ENCODE data around the gene IFNAR2. TPM values are rescaled to one million over a fixed set of nuclear protein-coding genes. Genes with fewer than 3 reads are reported as not detected.
"Not testable (repeated sequence)": the region's sequence is repeated elsewhere in the genome, so short reads cannot be mapped to it uniquely, and the experiment has no call there.

The IFNAR2 gene
- total and polyA plus RNA-seq, 12 donors = 3.3 to 29.7 (median 14.5) TPM

- Histone ChIP-seq H3K27ac (no peak overlapping the region), H3K9me3 (replicated peaks in 1 of 3) (no peaks in the 10 kb centered on the region), H3K4me3 (no peak overlapping the region), H3K4me1 (replicated peaks in 1 of 2) (peaks cover 0 to 13% of the 10 kb centered on the region in 2 donors), H3K27me3 (no peaks in the 10 kb centered on the region), H3K36me3 (replicated peaks in 1 of 2) (peaks cover 0 to 20% of the 10 kb centered on the region in 2 donors)
- no peak for DNase-seq
- TF ChIP-seq POLR2A (IDR thresholded peaks at IDR 0.05) = no peak
- no peak for TF ChIP-seq CTCF (IDR thresholded peaks at IDR 0.05)
- intact Hi-C loops (cut with DNase I) = no loop called here
- WGBS, 4 donors = 88 to 100% (median 94%) methylated on average over 2 of the region's 2 CpGs
Measured at GRCh38 chr21:33241846-33242245, 12.1 kb downstream of the IFNAR2 start.

GRCh38 chr21:33242846-33243245 lies 13.1 kb downstream of the IFNAR2 start:
- H3K4me1 ChIP-seq (replicated peaks in 1 of 2) = peaks cover 0 to 13% of the 10 kb centered on the region in 2 donors
- intact Hi-C loops (cut with DNase I); H3K27ac ChIP-seq; DNase-seq; H3K9me3 ChIP-seq (replicated peaks in 1 of 3); H3K4me3 ChIP-seq; H3K27me3 ChIP-seq: not testable (repeated sequence)
- 95 to 98% (median 96%) methylated on average over 8 of the region's 8 CpGs for WGBS, 4 donors
- peaks cover 0 to 30% of the 10 kb centered on the region in 2 donors for H3K36me3 ChIP-seq (replicated peaks in 1 of 2)

GRCh38 chr21:33244082-33244778 lies 14.5 kb downstream of the IFNAR2 start:
- no peaks in the 10 kb centered on the region for H3K9me3 ChIP-seq (replicated peaks in 1 of 3)
- WGBS, 4 donors = 62 to 73% (median 68%) methylated on average over 6 of the region's 6 CpGs
- H3K27ac ChIP-seq = peak overlapping the region in 1 of 5 donors; percentile 34
- no peak for DNase-seq
- TF ChIP-seq POLR2A (IDR thresholded peaks at IDR 0.05) = no peak
- no peak for TF ChIP-seq CTCF (IDR thresholded peaks at IDR 0.05)
- intact Hi-C loops (cut with DNase I) = no loop called here
- H3K4me3 ChIP-seq = no peak overlapping the region
- H3K27me3 ChIP-seq = no peaks in the 10 kb centered on the region
- peaks cover 0 to 42% of the 10 kb centered on the region in 2 donors for H3K36me3 ChIP-seq (replicated peaks in 1 of 2)
- H3K4me1 ChIP-seq (replicated peaks in 1 of 2) = peaks cover 0 to 6% of the 10 kb centered on the region in 2 donors

GRCh38 chr21:33244779-33245105 lies 15.0 kb downstream of the IFNAR2 start:
- Histone ChIP-seq H3K36me3 (replicated peaks in 1 of 2) (peaks cover 0 to 47% of the 10 kb centered on the region in 2 donors), H3K4me3 (no peak overlapping the region), H3K27me3 (no peaks in the 10 kb centered on the region), H3K27ac (no peak overlapping the region), H3K4me1 (replicated peaks in 1 of 2) (peaks cover 0 to 6% of the 10 kb centered on the region in 2 donors), H3K9me3 (replicated peaks in 1 of 3) (no peaks in the 10 kb centered on the region)
- 64 to 89% (median 76%) methylated on average over 2 of the region's 2 CpGs for WGBS, 4 donors
- intact Hi-C loops (cut with DNase I) = no loop called here
- no peak for TF ChIP-seq CTCF (IDR thresholded peaks at IDR 0.05)
- no peak for TF ChIP-seq POLR2A (IDR thresholded peaks at IDR 0.05)
- no peak for DNase-seq

Data from adrenal gland (tissue), 12 donors.